ENCODE results near the gene RAMACL. TPM values are rescaled to one million over a fixed set of nuclear protein-coding genes. Genes with fewer than 3 reads are reported as not detected.
A peak's percentile ranks its signal among the peaks of the same experiment; 100 is the strongest.

RAMACL gene
- polyA plus RNA-seq, 1 donor from 2014 or later: 1.9 TPM

GRCh38 chr6:166566026-166567011, 20.2 kb downstream of the RAMACL start:
- Histone ChIP-seq H3K9ac (ENCODE audit: low read length) (no peak overlapping the region), H3K27ac (ENCODE audit: low read length) (no peak overlapping the region), H2AFZ (ENCODE audit: low read depth, low read length) (no peak overlapping the region), H3K9me2 (ENCODE audit: insufficient read depth, low read length) (no peaks in the 10 kb centered on the region), H3K4me3 (ENCODE audit: low read length) (no peak overlapping the region), H4K20me1 (ENCODE audit: insufficient read depth) (no peaks in the 10 kb centered on the region), H3F3A (ENCODE audit: insufficient read depth, low read length, poor library complexity, severe bottlenecking) (no peaks in the 10 kb centered on the region), H3K4me2 (ENCODE audit: low read length) (no peak overlapping the region), H3K79me2 (replicated peaks; ENCODE audit: insufficient read depth, low read length) (peaks cover 11% of the 10 kb centered on the region), H3K36me3 (ENCODE audit: insufficient read depth, low read length) (no peaks in the 10 kb centered on the region), H3K27me3 (ENCODE audit: insufficient read depth, low read depth, low read length) (no peaks in the 10 kb centered on the region), H3K9me3 (ENCODE audit: low read length) (no peaks in the 10 kb centered on the region)
- no peak for TF ChIP-seq SMC3 (conservative IDR thresholded peaks at IDR 0.05; ENCODE audit: poor library complexity)
- TF ChIP-seq RAD21 (conservative IDR thresholded peaks at IDR 0.05): no peak
- no peak for TF ChIP-seq POLR2AphosphoS5 (IDR thresholded peaks at IDR 0.05)

GRCh38 chr6:166565084-166565967, 21.2 kb downstream of the RAMACL start:
- H3K36me3 ChIP-seq (ENCODE audit: insufficient read depth, low read length): peaks cover 4% of the 10 kb centered on the region
- H3K27ac ChIP-seq (ENCODE audit: low read length): no peak overlapping the region
- H3K9me3 ChIP-seq (ENCODE audit: low read length): no peaks in the 10 kb centered on the region
- H3K27me3 ChIP-seq (ENCODE audit: insufficient read depth, low read depth, low read length): no peaks in the 10 kb centered on the region
- H3K9me2 ChIP-seq (ENCODE audit: insufficient read depth, low read length): no peaks in the 10 kb centered on the region
- H3K4me3 ChIP-seq (ENCODE audit: low read length): peak overlapping the region; percentile 24
- no peak overlapping the region for H2AFZ ChIP-seq (ENCODE audit: low read depth, low read length)
- no peak overlapping the region for H3K9ac ChIP-seq (ENCODE audit: low read length)
- no peak overlapping the region for H3K4me2 ChIP-seq (ENCODE audit: low read length)
- H3F3A ChIP-seq (ENCODE audit: insufficient read depth, low read length, poor library complexity, severe bottlenecking): no peaks in the 10 kb centered on the region
- no peaks in the 10 kb centered on the region for H4K20me1 ChIP-seq (ENCODE audit: insufficient read depth)
- TF ChIP-seq EP300 (conservative IDR thresholded peaks at IDR 0.05; ENCODE audit: poor library complexity, severe bottlenecking): no peak
- TF ChIP-seq POLR2AphosphoS5 (IDR thresholded peaks at IDR 0.05): no peak
- TF ChIP-seq REST (IDR thresholded peaks at IDR 0.05; ENCODE audit: borderline replicate concordance): no peak
- no peak for TF ChIP-seq SMC3 (conservative IDR thresholded peaks at IDR 0.05; ENCODE audit: poor library complexity)
- no peak for TF ChIP-seq TAF1 (IDR thresholded peaks at IDR 0.05; ENCODE audit: low read depth)
- TF ChIP-seq EZH2 (IDR thresholded peaks at IDR 0.05; ENCODE audit: borderline replicate concordance, insufficient read depth, low read length, poor library complexity, severe bottlenecking): no peak
- TF ChIP-seq RAD21 (conservative IDR thresholded peaks at IDR 0.05): no peak
- TF ChIP-seq CTCF (IDR thresholded peaks at IDR 0.05; ENCODE audit: poor library complexity, severe bottlenecking): no peak
- TF ChIP-seq MXI1 (conservative IDR thresholded peaks at IDR 0.05; ENCODE audit: poor library complexity, severe bottlenecking): no peak
- peaks cover 11% of the 10 kb centered on the region for H3K79me2 ChIP-seq (replicated peaks; ENCODE audit: insufficient read depth, low read length)
